Gastroesophageal sphincter (tissue), 3 donors: ENCODE results near the gene CARD19.

Experiments
- CTCF ChIP-seq, 4 experiments: fragments of 200-600 bp in 2 of 4; fragments of 450-650 bp in 2 of 4; sonication (generic) in 1 of 4; IDR thresholded peaks; one replicate each; pipeline ENCODE4 v1.5.1; 2017 to 2019; ENCODE audit warnings: antibody characterized with exemption in 4 of 4, mild to moderate bottlenecking in 2 of 4, moderate library complexity in 2 of 4
- EP300 ChIP-seq: sonication (generic); formaldehyde crosslinking; IDR thresholded peaks from one replicate; pipeline ENCODE4 v1.6.1; 2017; ENCODE audit warnings: antibody characterized with exemption, mild to moderate bottlenecking
- POLR2A ChIP-seq, 2 donors: fragments of 450-650 bp; IDR thresholded peaks; one replicate each; pipeline ENCODE4 v1.6.1; 2017; ENCODE audit warnings: antibody characterized with exemption in 2 of 2, mild to moderate bottlenecking in 2 of 2, moderate library complexity in 1 of 2
- POLR2AphosphoS5 ChIP-seq: sonication (generic); formaldehyde crosslinking; IDR thresholded peaks from one replicate; pipeline ENCODE4 v1.6.1; 2017; ENCODE audit warnings: antibody characterized with exemption

- TF ChIP-seq POLR2A (IDR thresholded peaks at IDR 0.05) (no peak), CTCF (IDR thresholded peaks at IDR 0.05) (no peak), POLR2AphosphoS5 (no peak), EP300 (no peak)
Measured at GRCh38 chr9:93050231-93050630, 45.8 kb upstream of the CARD19 start.
